Aorta (tissue), 5 donors: ENCODE results near the gene SAA4. TPM values are rescaled to one million over a fixed set of nuclear protein-coding genes. Genes with fewer than 3 reads are reported as not detected.
"Not testable (repeated sequence)": the region's sequence is repeated elsewhere in the genome, so short reads cannot be mapped to it uniquely, and the experiment has no call there.

Experiments used
- ATAC-seq: fragments of 200-7000 bp; cut with Tn5 transposase; one replicate; pipeline ENCODE4 v1.9.1; 2022; ENCODE audit warnings: moderate library complexity; ENCODE audit not compliant: low FRiP score
- DNase-seq, 2 donors: peaks; one replicate each; pipeline ENCODE4 v3.0.0-alpha.2; 2020
- H3K27ac ChIP-seq, 2 donors: one replicate each; pipeline ENCODE4 v1.5.1; 2013; ENCODE audit warnings: low read length in 2 of 2, mild to moderate bottlenecking in 2 of 2, moderate library complexity in 2 of 2, control low read depth in 1 of 2, inconsistent platforms in 1 of 2, low read depth in 1 of 2
- H3K27me3 ChIP-seq, 2 donors: one replicate each; pipeline ENCODE4 v1.6.1; 2013; ENCODE audit warnings: control low read depth in 1 of 2, low read length in 1 of 2, mild to moderate bottlenecking in 1 of 2, moderate library complexity in 1 of 2; ENCODE audit not compliant: insufficient read depth in 2 of 2, control insufficient read depth in 1 of 2
- H3K36me3 ChIP-seq, 2 donors: one replicate each; pipeline ENCODE4 v1.6.1; 2013; ENCODE audit warnings: control low read depth in 1 of 2, low read length in 1 of 2, mild to moderate bottlenecking in 1 of 2; ENCODE audit not compliant: insufficient read depth in 2 of 2, control insufficient read depth in 1 of 2
- H3K4me1 ChIP-seq, 2 donors: one replicate each; pipeline ENCODE4 v1.6.1; 2013; ENCODE audit warnings: low read length in 2 of 2, control low read depth in 1 of 2, mild to moderate bottlenecking in 1 of 2, moderate library complexity in 1 of 2; ENCODE audit not compliant: insufficient read depth in 2 of 2, control insufficient read depth in 1 of 2
- H3K4me3 ChIP-seq, 2 donors: one replicate each; pipeline ENCODE4 v1.5.1; 2013; ENCODE audit warnings: low read length in 2 of 2, control low read depth in 1 of 2, mild to moderate bottlenecking in 1 of 2
- H3K9me3 ChIP-seq: one replicate; pipeline ENCODE4 v1.6.1; 2013; ENCODE audit warnings: mild to moderate bottlenecking, low read length; ENCODE audit not compliant: control insufficient read depth
- WGBS, 2 donors: extraction: QIAGEN DNeasy Blood & Tissue Kit; methylation state at CpG; one replicate each; pipeline ENCODE4 v1.1.7; 2013; 5-methylcytosine and 5-hydroxymethylcytosine counted together
- intact Hi-C, 2 donors: fragments of 100-400 bp; cut with DNase I; formaldehyde crosslinking; loops; one replicate each; pipeline versions ENCODE4 v1.14.2 to v1.15.0; 2022
- long read RNA-seq, 2 donors: library from polyadenylated mRNA; unstranded; transcript quantifications; one replicate each; pipeline ENCODE4 v2.0.0, GENCODE V29; 2020 to 2021
- polyA plus RNA-seq, 2 donors: library from polyadenylated mRNA; stranded (reverse); fragments of 200-250 nt; gene quantifications; one replicate each; pipeline ENCODE4 v1.2.3, GENCODE V29; 2013
- total RNA-seq, 2 donors: library from RNA; stranded (reverse); fragmentation: NEBNext Ultra II Directional; extraction: Animal tissue kit (Norgen Biotek cat#: 25700); gene quantifications; one replicate each; pipeline ENCODE4 v1.2.1, GENCODE V29; 2021
- donor health status: healthy with polysubstance abuse.
- donor health status: Bipolar disorder and iron deficiency.
- donor health status: DM: no; HTN: no; CAD: no.
- donor health status: DM: no; HTN: no; CAD: no.
- donor health status: DM: yes; HTN: yes; CAD: no.

Gene SAA4
- total RNA-seq (under 1 TPM in 1 of 2 donors, not detected in 1; 0.84 TPM), polyA plus RNA-seq (1 to 10 TPM in 1 of 2 donors, not detected in 1; 2.1 TPM)
- long read RNA-seq, donor 1 = 0 reads
- long read RNA-seq, donor 2 = 0 reads

GRCh38 chr11:18236664-18237356 is at the start of gene SAA4:
SAA4 (minus strand) TSS chr11:18236802; CDS start chr11:18235926, 876 bp downstream.
- no peak for ATAC-seq
- H3K9me3 ChIP-seq = no peaks in the 10 kb centered on the region
- H3K4me3 ChIP-seq = no peak within 1 kb of the TSS
- 60 to 67% methylated on average over 2 of the region's 2 CpGs for WGBS, 2 donors
- H3K36me3 ChIP-seq = no peaks in the 10 kb centered on the region
- no peak for DNase-seq
- intact Hi-C loops = no loop called here
- no peaks in the 10 kb centered on the region for H3K27me3 ChIP-seq
- no peaks in the 10 kb centered on the region for H3K4me1 ChIP-seq
- H3K27ac ChIP-seq = no peak within 1 kb of the TSS

GRCh38 chr11:18285841-18286240 is 49.2 kb upstream of the SAA4 start:
- H3K27ac ChIP-seq = no peak overlapping the region
- 94 to 97% methylated on average over 1 of the region's 1 CpG for WGBS, 2 donors
- H3K27me3 ChIP-seq = no peaks in the 10 kb centered on the region
- H3K36me3 ChIP-seq = peaks cover 11 to 17% of the 10 kb centered on the region in 2 donors
- no peaks in the 10 kb centered on the region for H3K9me3 ChIP-seq
- intact Hi-C loops = no loop called here
- no peak for DNase-seq
- H3K4me1 ChIP-seq = no peaks in the 10 kb centered on the region
- no peak overlapping the region for H3K4me3 ChIP-seq
- no peak for ATAC-seq

- Histone ChIP-seq H3K27ac (no peak overlapping the region), H3K4me1 (no peaks in the 10 kb centered on the region), H3K27me3 (no peaks in the 10 kb centered on the region), H3K36me3 (peaks cover 11 to 14% of the 10 kb centered on the region in 2 donors), H3K9me3 (no peaks in the 10 kb centered on the region), H3K4me3 (no peak overlapping the region)
- DNase-seq (no peak), ATAC-seq (no peak)
- intact Hi-C loops = no loop called here
- WGBS, 2 donors = 85 to 90% methylated on average over 2 of the region's 2 CpGs
These were observed 46.0 kb upstream of the SAA4 start for GRCh38 chr11:18282626-18283025.

- DNase-seq (no peak), ATAC-seq (no peak)
- H3K27me3 ChIP-seq = no peaks in the 10 kb centered on the region
- H3K4me1 ChIP-seq = no peaks in the 10 kb centered on the region
- no peak overlapping the region for H3K4me3 ChIP-seq
- peaks cover 6 to 11% of the 10 kb centered on the region in 2 donors for H3K36me3 ChIP-seq
- intact Hi-C loops = no loop called here
- WGBS, 2 donors = 75 to 82% methylated on average over 4 of the region's 4 CpGs
- H3K27ac ChIP-seq = no peak overlapping the region
- H3K9me3 ChIP-seq = no peaks in the 10 kb centered on the region
These were observed 43.9 kb upstream of the SAA4 start for GRCh38 chr11:18280438-18281045.

- intact Hi-C loops = no loop called here
- ATAC-seq (no peak), DNase-seq (peak in 1 of 2 donors; percentile 55)
- Histone ChIP-seq H3K27ac (no peak overlapping the region), H3K4me1 (no peaks in the 10 kb centered on the region), H3K36me3 (peaks cover 4 to 5% of the 10 kb centered on the region in 2 donors), H3K4me3 (no peak overlapping the region), H3K9me3 (no peaks in the 10 kb centered on the region), H3K27me3 (no peaks in the 10 kb centered on the region)
- 88% methylated on average over 5 of the region's 5 CpGs for WGBS, 2 donors
These were observed 41.1 kb upstream of the SAA4 start for GRCh38 chr11:18277565-18278271.

- Histone ChIP-seq H3K36me3 (peaks cover 0 to 3% of the 10 kb centered on the region in 2 donors), H3K4me3 (no peak overlapping the region), H3K27ac (no peak overlapping the region), H3K4me1 (no peaks in the 10 kb centered on the region), H3K9me3 (no peaks in the 10 kb centered on the region), H3K27me3 (no peaks in the 10 kb centered on the region)
- DNase-seq (no peak), ATAC-seq (no peak)
- intact Hi-C loops = no loop called here
- 70 to 79% methylated on average over 4 of the region's 4 CpGs for WGBS, 2 donors
These were observed 34.6 kb upstream of the SAA4 start for GRCh38 chr11:18271206-18271605.

GRCh38 chr11:18270102-18270501 is 33.5 kb upstream of the SAA4 start:
- no peak overlapping the region for H3K4me3 ChIP-seq
- H3K4me1 ChIP-seq = no peaks in the 10 kb centered on the region
- 58 to 62% methylated on average over 4 of the region's 4 CpGs for WGBS, 2 donors
- no peak overlapping the region for H3K27ac ChIP-seq
- ATAC-seq (no peak), DNase-seq (no peak)
- H3K9me3 ChIP-seq = no peaks in the 10 kb centered on the region
- intact Hi-C loops = no loop called here
- H3K27me3 ChIP-seq = no peaks in the 10 kb centered on the region
- H3K36me3 ChIP-seq = peaks cover 0 to 3% of the 10 kb centered on the region in 2 donors

- H3K4me3 ChIP-seq, intact Hi-C loops, H3K4me1 ChIP-seq, H3K27ac ChIP-seq, H3K27me3 ChIP-seq, DNase-seq, H3K36me3 ChIP-seq, ATAC-seq, H3K9me3 ChIP-seq: not testable (repeated sequence)
- WGBS, 2 donors = 88 to 100% methylated on average over 1 to 3 of the region's 5 CpGs
These were observed 32.6 kb upstream of the SAA4 start for GRCh38 chr11:18269252-18269651.
